K562 (cell line): Measurements from ENCODE around the gene ZFX. TPM values are rescaled to one million over a fixed set of nuclear protein-coding genes. Genes with fewer than 3 reads are reported as not detected.
A peak's percentile ranks its signal among the peaks of the same experiment; 100 is the strongest.

Experiments
- ATAC-seq: fragments of 200-7000 bp; cut with Tn5 transposase; 3 replicates; pipeline ENCODE4 v1.9.1; 2020; ENCODE audit warnings: moderate library complexity
- BruUV-seq: library from RNA; stranded (reverse); fragments of 400-500 nt; replicated peaks from 2 replicates; lab custom pipeline; 2021; lab: Mats Ljungman, UMichigan
- CTCF ChIA-PET: fragments of 300-600 bp; formaldehyde crosslinking; extraction: SDS; loops from one replicate; lab custom pipeline; 2021; ENCODE audit warnings: low intra/inter-chr PET ratio; lab: Yijun Ruan, JAX
- POLR2A ChIA-PET: fragments of 300-600, 350-650 bp; sonication (Branson Sonifier 250); formaldehyde crosslinking; extraction: SDS; loops from one replicate; lab custom pipeline; 2021; ENCODE audit warnings: antibody characterized with exemption, inconsistent platforms; lab: Yijun Ruan, JAX
- DNase-seq, 4 experiments: peaks; one replicate each; pipeline versions ENCODE4 v3.0.0 to v3.0.0-alpha.2; 2011 to 2018; ENCODE audit warnings: low spot score in 3 of 4, mixed read lengths in 3 of 4; ENCODE audit errors: extremely low read depth in 1 of 4
- FAIRE-seq: peaks from 2 replicates; lab custom pipeline; 2011; peaks lifted over from hg19 to GRCh38; lab: Jason Lieb, UNC
- H2AFZ ChIP-seq: 2 replicates; pipeline ENCODE4 v1.6.0; 2011; ENCODE audit warnings: low read depth, low read length, control low read depth, inconsistent platforms
- H3K27ac ChIP-seq: fragments of 200-600 bp; 3 replicates; pipeline ENCODE4 v1.8.0; 2011; ENCODE audit warnings: low read depth, mild to moderate bottlenecking, control low read depth, inconsistent platforms, low read length, moderate library complexity, mixed read lengths; ENCODE audit errors: extremely low read depth
- H3K27me3 ChIP-seq, 2 experiments: fragments of 300-600 bp in 1 of 2; 2 replicates in 1 of 2; 3 replicates in 1 of 2; pipeline versions ENCODE4 v1.6.0 to v1.8.0; 2011; ENCODE audit warnings: inconsistent platforms in 2 of 2, low read length in 2 of 2, mild to moderate bottlenecking in 1 of 2, mixed read lengths in 1 of 2, moderate library complexity in 1 of 2; ENCODE audit not compliant: control insufficient read depth in 2 of 2, insufficient read depth in 2 of 2
- H3K36me3 ChIP-seq: fragments of 300-600 bp; 3 replicates; pipeline ENCODE4 v1.8.0; 2011; ENCODE audit warnings: mild to moderate bottlenecking, low read length, inconsistent platforms; ENCODE audit not compliant: control insufficient read depth, insufficient read depth
- H3K4me1 ChIP-seq, 2 experiments: fragments of 200-600 bp in 1 of 2; replicated peaks in 1 of 2; 2 replicates in 1 of 2; 3 replicates in 1 of 2; pipeline versions ENCODE4 v1.5.1 to v1.8.0; 2011; ENCODE audit warnings: inconsistent platforms in 2 of 2, low read length in 2 of 2, mild to moderate bottlenecking in 1 of 2, mixed read lengths in 1 of 2, moderate library complexity in 1 of 2; ENCODE audit not compliant: control insufficient read depth in 2 of 2, insufficient read depth in 2 of 2
- H3K4me2 ChIP-seq: 2 replicates; pipeline ENCODE4 v1.6.1; 2011; ENCODE audit warnings: low read length, control low read depth, inconsistent platforms, mixed read lengths; ENCODE audit not compliant: insufficient read depth
- H3K4me3 ChIP-seq: fragments of 200-600 bp; sonication (generic), shearing (Covaris generic); 2 replicates; pipeline ENCODE4 v1.5.1; 2016; ENCODE audit warnings: control low read depth, inconsistent platforms
- H3K79me2 ChIP-seq: fragments of 200-600 bp; 3 replicates; pipeline ENCODE4 v1.8.0; 2011; ENCODE audit warnings: low read length, inconsistent platforms; ENCODE audit not compliant: control insufficient read depth, insufficient read depth
- H3K9ac ChIP-seq, 2 experiments: 2 replicates each; pipeline versions ENCODE4 v1.6.0 to v1.6.1; 2011; ENCODE audit warnings: low read depth in 2 of 2, low read length in 2 of 2, control low read depth in 1 of 2, inconsistent platforms in 1 of 2, mild to moderate bottlenecking in 1 of 2, mixed read lengths in 1 of 2; ENCODE audit not compliant: insufficient read depth in 1 of 2
- H3K9me1 ChIP-seq: one replicate; pipeline ENCODE4 v1.6.0; 2011; ENCODE audit warnings: inconsistent platforms, mild to moderate bottlenecking, low read length, moderate library complexity; ENCODE audit not compliant: control insufficient read depth, insufficient read depth
- H3K9me3 ChIP-seq: replicated peaks from 2 replicates; pipeline ENCODE4 v1.5.1; 2011; ENCODE audit warnings: low read depth, low read length, inconsistent platforms; ENCODE audit not compliant: control insufficient read depth, insufficient read depth
- H4K20me1 ChIP-seq: replicated peaks from 2 replicates; pipeline ENCODE4 v1.6.1; 2011; ENCODE audit warnings: low read length, inconsistent platforms, mixed read lengths; ENCODE audit not compliant: control insufficient read depth, insufficient read depth
- CBFB ChIP-seq: sonication (generic); formaldehyde crosslinking; IDR thresholded peaks from 2 replicates; pipeline ENCODE4 v1.4.0; 2020; ENCODE audit warnings: mild to moderate bottlenecking, missing genetic modification reagents
- CEBPB ChIP-seq: fragments of 450-650 bp; IDR thresholded peaks from 2 replicates; pipeline ENCODE4 v1.6.1; 2016; ENCODE audit warnings: missing genetic modification characterization, missing compliant biosample characterization
- DIDO1 ChIP-seq: fragments of 450-650 bp; IDR thresholded peaks from 2 replicates; pipeline ENCODE4 v1.6.1; 2016; ENCODE audit warnings: low read depth, missing biosample characterization, missing genetic modification characterization
- HMG20B ChIP-seq: fragments of 250-450 bp; sonication (Bioruptor Pico); IDR thresholded peaks from 2 replicates; pipeline ENCODE4 v1.5.0; 2021; ENCODE audit warnings: mild to moderate bottlenecking
- MCM3 ChIP-seq: fragments of 450-650 bp; IDR thresholded peaks from 2 replicates; pipeline ENCODE4 v1.6.1; 2016
- PTTG1 ChIP-seq: fragments of 450-650 bp; IDR thresholded peaks from 2 replicates; pipeline ENCODE4 v1.6.1; 2016; ENCODE audit warnings: low read depth, mild to moderate bottlenecking, missing genetic modification characterization, missing compliant biosample characterization
- RB1 ChIP-seq: fragments of 450-650 bp; IDR thresholded peaks from 2 replicates; pipeline ENCODE4 v1.6.1; 2017; ENCODE audit warnings: low read depth, mild to moderate bottlenecking
- SP2 ChIP-seq: IDR thresholded peaks from 2 replicates; pipeline ENCODE4 v1.6.1; 2011; ENCODE audit warnings: mild to moderate bottlenecking, low read depth, low read length, moderate library complexity; ENCODE audit not compliant: poor library complexity, severe bottlenecking; ENCODE audit errors: extremely low read depth
- ZNF175 ChIP-seq: fragments of 200-800 bp; sonication (Bioruptor generic); IDR thresholded peaks from 2 replicates; pipeline ENCODE4 v1.6.1; 2016; ENCODE audit warnings: low read depth, mild to moderate bottlenecking, missing genetic modification characterization, missing compliant biosample characterization
- ZNF316 ChIP-seq: fragments of 450-650 bp; IDR thresholded peaks from 2 replicates; pipeline ENCODE4 v1.6.1; 2016
- ZNF408 ChIP-seq: fragments of 250-450 bp; sonication (Bioruptor Pico); IDR thresholded peaks from 2 replicates; pipeline ENCODE4 v1.4.0; 2020; ENCODE audit warnings: low read depth, mild to moderate bottlenecking, moderate library complexity
- WGBS: fragments of 100-300 bp; shearing (Covaris generic); methylation state at CpG from one replicate; pipeline ENCODE4 v1.1.6; 2016; ENCODE audit warnings: low coverage, mixed read lengths; ENCODE audit not compliant: insufficient coverage; ENCODE audit errors: missing lambda C conversion rate; 5-methylcytosine and 5-hydroxymethylcytosine counted together
- in situ Hi-C: fragments of 300-500 bp; cut with MboI; formaldehyde crosslinking; loops from 4 replicates; pipeline ENCODE4 v1.15.0; 2018; ENCODE audit warnings: inconsistent platforms, mixed read lengths
- intact Hi-C: fragments of 100-400 bp; cut with micrococcal nuclease; formaldehyde crosslinking; loops from 2 replicates; pipeline ENCODE4 v1.14.2; 2022
- polyA plus RNA-seq, 8 experiments: library from polyadenylated mRNA; depleted of rRNA in 4 of 8; stranded (reverse) in 5 of 8; unstranded in 3 of 8; fragments of >200 nt; fragmentation: Nextera tagmentation in 2 of 8; fragmentation: Illumina TruSeq in 1 of 8; extraction: Ambion mirVana in 2 of 8; extraction: Trizol in 1 of 8; gene quantifications; 2 replicates each; pipeline versions ENCODE4 v1.2.1 to v1.2.3, GENCODE V29; 2011 to 2014; ENCODE audit warnings: inconsistent platforms in 1 of 8, missing spikeins in 1 of 8
- total RNA-seq, 7 experiments: library from RNA; depleted of rRNA in 6 of 7; stranded (reverse); fragments of >200 nt in 6 of 7; fragmentation: Illumina TruSeq in 2 of 7; extraction: Trizol in 2 of 7; gene quantifications; 2 replicates each; pipeline versions ENCODE4 v1.2.1 to v1.2.3, GENCODE V29; 2011 to 2021; ENCODE audit warnings: low replicate concordance in 1 of 7

ZFX gene
- total and polyA plus RNA-seq, 9 of the 15 experiments (the other 6 are each of a cell fraction or from before 2014, with no cell fraction given): 5.3 to 25.2 (median 11.4) TPM

DNA sequence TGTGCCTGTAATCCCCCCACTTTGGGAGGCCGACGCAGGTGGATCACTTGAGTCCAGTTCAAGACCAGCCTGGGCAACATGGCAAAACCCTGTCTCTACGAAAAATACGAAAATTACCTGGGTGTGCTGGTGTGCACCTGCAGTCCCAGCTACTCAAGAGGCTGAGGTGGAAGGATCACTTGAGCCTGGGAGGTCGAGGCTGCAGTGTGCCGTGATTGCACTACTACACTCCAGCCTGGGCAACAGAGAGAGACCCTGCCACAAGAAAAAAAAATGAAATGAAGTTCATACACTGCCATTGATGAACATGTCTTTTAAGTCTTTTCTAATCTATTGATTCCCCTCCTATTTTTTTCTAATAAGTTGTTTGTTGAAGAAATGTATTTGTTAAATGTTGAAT, 5.0 kb upstream of the ZFX start (continued):
- no peak for TF ChIP-seq CBFB (CRISPR knock-in tag)

DNA sequence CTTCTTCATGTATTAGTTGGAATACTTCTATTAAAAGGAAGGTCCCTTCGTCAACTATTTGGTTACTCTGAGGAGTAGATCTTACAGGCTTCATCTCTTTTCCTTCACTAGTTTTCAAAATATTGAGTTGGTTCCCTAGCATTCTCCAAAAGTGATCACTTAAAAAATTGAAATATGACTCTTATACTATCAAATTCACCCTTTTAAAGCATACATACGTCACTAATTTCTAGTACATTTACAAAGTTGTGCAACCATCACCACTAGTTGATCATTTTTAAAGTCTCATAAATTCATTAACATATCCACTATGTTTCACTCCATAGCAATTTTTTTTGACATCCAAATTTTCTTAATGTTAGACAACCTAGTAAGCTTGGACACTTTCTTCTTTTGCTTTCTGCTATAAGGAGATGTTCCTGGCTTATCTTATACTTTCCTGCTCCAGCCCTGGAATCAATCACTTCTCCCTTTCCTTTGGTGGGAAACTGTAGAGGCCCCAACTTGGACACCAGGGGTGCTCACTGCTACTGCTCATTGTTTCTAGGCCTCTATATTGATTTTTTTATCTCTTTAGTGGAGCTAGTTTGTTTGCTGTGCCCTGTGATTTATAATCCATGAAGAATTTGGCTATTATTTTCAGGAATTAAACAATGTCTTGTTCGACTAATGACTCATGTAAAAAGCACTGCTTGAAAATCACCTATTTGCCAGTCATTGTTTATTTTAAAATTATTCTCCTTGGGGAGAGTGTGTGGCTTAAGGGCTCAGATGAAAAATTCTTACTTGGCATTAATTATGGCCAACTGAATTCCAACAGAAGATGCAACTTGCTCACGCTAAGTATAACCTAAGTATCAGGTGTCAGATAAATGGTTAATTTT, 4.0 kb upstream of the ZFX start:
- CTCF ChIA-PET: no interaction called here
- WGBS: 73% methylated on average over 4 of the region's 4 CpGs
- no peaks in the 10 kb centered on the region for H3K9me1 ChIP-seq
- H3K27ac ChIP-seq: no peak overlapping the region
- FAIRE-seq: no peak
- no peaks in the 10 kb centered on the region for H4K20me1 ChIP-seq
- no TSS peak for BruUV-seq
- no peak overlapping the region for H3K4me3 ChIP-seq
- H3K9me3 ChIP-seq: no peaks in the 10 kb centered on the region
- H3K4me2 ChIP-seq: no peak overlapping the region
- TF ChIP-seq DIDO1 (tag) (no peak), SP2 (no peak), CEBPB (peak; percentile 48; the same call in 1 of the 2 replicates), HMG20B (CRISPR knock-in tag) (no peak), MCM3 (no peak), ZNF408 (CRISPR knock-in tag) (no peak), RB1 (no peak), ZNF316 (peak; percentile 33), PTTG1 (tag) (no peak), ZNF175 (CRISPR knock-in tag) (no peak)
- TF ChIP-seq, all 486 proteins: peak for 2
- POLR2A ChIA-PET: interaction anchor here (1.1 kb wide), 1 partner anchor 120 kb away, joined by 3 read pairs; no protein-coding TSS in a partner anchor
- DNase-seq (peak in 1 of 4 experiments; percentile 14), ATAC-seq (no peak)
- Histone ChIP-seq H2AFZ (no peak overlapping the region), H3K27me3 (no peaks in the 10 kb centered on the region), H3K9ac (no peak overlapping the region), H3K4me1 (peaks cover 5 to 6% of the 10 kb centered on the region in 2 experiments; a peak in 3 of 5 replicates), H3K36me3 (no peaks in the 10 kb centered on the region), H3K79me2 (peaks cover 11% of the 10 kb centered on the region)
- intact Hi-C loops (no loop called here), in situ Hi-C loops (no loop called here)
